Activated CD8-positive, alpha-beta memory T cell treated with anti-CD3 and anti-CD28 coated beads, Interleukin-2, amount 10 ng/mL, durations not matched to agents 7 days and 5 days (primary cell): Measurements from ENCODE around the gene SPECC1L. TPM values are rescaled to one million over a fixed set of nuclear protein-coding genes. Genes with fewer than 3 reads are reported as not detected.

ENCODE experiments used
- ATAC-seq: fragments of 150-1000 bp; cut with Tn5 transposase; one replicate; pipeline ENCODE4 v1.10.0; 2021; ENCODE audit warnings: moderate library complexity
- CTCF ChIA-PET: fragments of 350-600 bp; sonication (Branson Sonifier 250); formaldehyde crosslinking; loops from one replicate; lab custom pipeline; 2021; ENCODE audit warnings: antibody characterized with exemption; lab: Charles Lee
- DNase-seq: peaks from one replicate; pipeline ENCODE4 v3.0.0-alpha.2; 2020
- H3K27ac Mint-ChIP-seq: one replicate; pipeline ENCODE4 v1.8.0; 2021; ENCODE audit warnings: mild to moderate bottlenecking, mixed read lengths
- H3K27me3 Mint-ChIP-seq: one replicate; pipeline ENCODE4 v1.8.0; 2021; ENCODE audit warnings: mixed read lengths
- H3K36me3 Mint-ChIP-seq: one replicate; pipeline ENCODE4 v1.8.0; 2021; ENCODE audit warnings: mild to moderate bottlenecking, mixed read lengths
- H3K4me1 Mint-ChIP-seq: one replicate; pipeline ENCODE4 v1.8.0; 2021; ENCODE audit warnings: mixed read lengths
- H3K4me3 Mint-ChIP-seq: one replicate; pipeline ENCODE4 v1.8.0; 2021; ENCODE audit warnings: mild to moderate bottlenecking, moderate library complexity, mixed read lengths
- H3K9me3 Mint-ChIP-seq: one replicate; pipeline ENCODE4 v1.8.0; 2022; ENCODE audit warnings: low read depth, mixed read lengths
- total RNA-seq, 2 experiments: library from RNA; stranded (reverse); gene quantifications; one replicate each; pipeline ENCODE4 v1.2.3, GENCODE V29; 2021

The SPECC1L gene
- total RNA-seq, 2 experiments from 2014 or later = 55.3 to 57.4 TPM

GRCh38 chr22:24338726-24339451 is 68.3 kb downstream of the SPECC1L start:
- Mint-ChIP-seq H3K4me3 (no peak overlapping the region), H3K27ac (peak overlapping the region; percentile 22), H3K27me3 (no peaks in the 10 kb centered on the region), H3K4me1 (peaks cover 21% of the 10 kb centered on the region), H3K36me3 (peaks cover 37% of the 10 kb centered on the region), H3K9me3 (no peaks in the 10 kb centered on the region)
- peak; percentile 47 for ATAC-seq
- DNase-seq = no peak
- CTCF ChIA-PET = no interaction called here

- ATAC-seq = no peak
- Mint-ChIP-seq H3K27ac (no peak overlapping the region), H3K9me3 (no peaks in the 10 kb centered on the region), H3K4me1 (peaks cover 21% of the 10 kb centered on the region), H3K36me3 (peaks cover 35% of the 10 kb centered on the region), H3K4me3 (no peak overlapping the region), H3K27me3 (no peaks in the 10 kb centered on the region)
- CTCF ChIA-PET = interaction anchor here (1.5 kb wide), 1 partner anchor 163 kb away, joined by 4 read pairs; no protein-coding TSS in a partner anchor
- DNase-seq = no peak
Measured at GRCh38 chr22:24339452-24339747, 68.8 kb downstream of the SPECC1L start.

- Mint-ChIP-seq H3K27ac (no peak overlapping the region), H3K36me3 (peaks cover 28% of the 10 kb centered on the region), H3K4me3 (no peak overlapping the region), H3K4me1 (peaks cover 11% of the 10 kb centered on the region), H3K9me3 (no peaks in the 10 kb centered on the region), H3K27me3 (no peaks in the 10 kb centered on the region)
- CTCF ChIA-PET = no interaction called here
- ATAC-seq = no peak
- no peak for DNase-seq
Measured at GRCh38 chr22:24341627-24342026, 71.0 kb downstream of the SPECC1L start.

DNA sequence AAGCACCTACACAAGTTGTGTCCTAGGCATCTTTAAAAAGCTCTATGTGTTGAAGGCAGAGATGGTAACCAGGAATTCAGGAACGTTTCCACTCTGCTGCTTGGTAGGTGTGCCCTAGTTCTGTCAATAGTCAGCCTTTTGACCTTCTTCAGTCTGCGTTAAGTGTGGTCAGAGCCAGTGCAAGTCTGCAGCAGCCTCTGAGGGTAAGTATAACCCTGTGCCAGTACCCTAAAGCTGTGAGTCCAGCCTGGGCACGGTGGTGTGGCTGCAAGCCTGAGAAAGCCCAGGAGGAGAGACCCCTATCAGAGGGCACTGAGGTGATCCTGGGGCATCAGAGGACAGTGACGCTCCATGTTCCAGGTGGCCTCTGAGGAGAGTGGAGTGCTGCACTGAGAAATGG is 80.0 kb downstream of the SPECC1L start:
- no peak for ATAC-seq
- peaks cover 3% of the 10 kb centered on the region for H3K9me3 Mint-ChIP-seq
- H3K27ac Mint-ChIP-seq = no peak overlapping the region
- CTCF ChIA-PET = interaction anchor here (1.6 kb wide), 2 partner anchors 24 to 43 kb away, joined by 4 to 7 read pairs; no protein-coding TSS in a partner anchor
- no peaks in the 10 kb centered on the region for H3K27me3 Mint-ChIP-seq
- no peak overlapping the region for H3K4me3 Mint-ChIP-seq
- peaks cover 48% of the 10 kb centered on the region for H3K36me3 Mint-ChIP-seq
- H3K4me1 Mint-ChIP-seq = peaks cover 8% of the 10 kb centered on the region
- DNase-seq = no peak

DNA sequence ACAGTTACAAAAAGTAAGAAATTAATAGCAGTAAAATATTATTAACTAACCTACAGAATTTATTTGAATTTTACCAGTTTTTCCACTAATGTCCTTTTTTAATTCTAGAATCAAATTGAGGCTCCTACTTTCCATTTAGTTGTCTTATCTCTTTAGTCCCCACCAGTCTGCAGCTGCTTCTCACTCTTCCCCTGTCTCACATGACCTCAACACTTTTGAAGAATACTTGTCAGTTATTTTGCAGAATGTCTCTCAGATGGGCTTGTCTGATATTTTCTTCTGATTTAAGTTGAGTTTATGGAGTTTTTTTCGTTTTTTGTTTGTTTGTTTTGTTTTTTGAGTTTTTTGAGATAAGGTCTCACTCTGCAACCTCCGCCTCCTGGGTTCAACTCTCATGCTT is 82.5 kb downstream of the SPECC1L start:
- Mint-ChIP-seq H3K27me3 (no peaks in the 10 kb centered on the region), H3K4me3 (no peak overlapping the region), H3K9me3 (peaks cover 3% of the 10 kb centered on the region), H3K36me3 (peaks cover 46% of the 10 kb centered on the region), H3K27ac (no peak overlapping the region), H3K4me1 (peaks cover 17% of the 10 kb centered on the region)
- CTCF ChIA-PET = interaction anchor here (1.4 kb wide), 1 partner anchor 174 kb away, joined by 3 read pairs; no protein-coding TSS in a partner anchor
- no peak for DNase-seq
- ATAC-seq = no peak

GRCh38 chr22:24355574-24355973 is 84.9 kb downstream of the SPECC1L start:
- Mint-ChIP-seq H3K27me3 (no peaks in the 10 kb centered on the region), H3K36me3 (peaks cover 43% of the 10 kb centered on the region), H3K9me3 (peaks cover 3% of the 10 kb centered on the region), H3K4me3 (no peak overlapping the region), H3K27ac (peak overlapping the region; percentile 9), H3K4me1 (peaks cover 22% of the 10 kb centered on the region)
- ATAC-seq (no peak), DNase-seq (no peak)
- CTCF ChIA-PET = no interaction called here

DNA sequence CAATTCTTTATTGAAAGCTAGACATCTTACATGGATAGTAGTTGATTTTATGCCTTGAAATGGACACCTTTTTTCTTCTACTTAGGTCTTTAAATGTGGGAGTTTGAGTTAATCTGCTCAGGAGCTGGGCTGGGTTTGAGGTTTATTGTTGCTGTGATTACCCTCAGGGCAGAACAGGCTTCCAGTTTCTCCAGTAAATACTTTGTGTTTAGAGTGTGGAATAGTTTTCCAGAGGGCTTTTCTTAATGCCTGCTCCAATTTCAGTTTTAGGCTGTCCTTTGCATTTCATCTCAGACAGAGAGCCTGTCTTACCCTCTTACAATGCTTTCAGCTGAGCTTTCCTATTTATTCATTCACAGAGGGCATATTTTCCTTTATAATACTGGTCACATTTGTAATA is 86.9 kb downstream of the SPECC1L start:
- Mint-ChIP-seq H3K4me3 (no peak overlapping the region), H3K36me3 (peaks cover 49% of the 10 kb centered on the region), H3K27ac (no peak overlapping the region), H3K9me3 (peaks cover 3% of the 10 kb centered on the region), H3K4me1 (peaks cover 18% of the 10 kb centered on the region), H3K27me3 (no peaks in the 10 kb centered on the region)
- ATAC-seq = no peak
- no peak for DNase-seq
- CTCF ChIA-PET = interaction anchor here (0.7 kb wide), 1 partner anchor 139 kb away, joined by 3 read pairs; no protein-coding TSS in a partner anchor

GRCh38 chr22:24358105-24358836 is 87.6 kb downstream of the SPECC1L start:
- peaks cover 3% of the 10 kb centered on the region for H3K9me3 Mint-ChIP-seq
- ATAC-seq (no peak), DNase-seq (no peak)
- H3K27ac Mint-ChIP-seq = no peak overlapping the region
- peaks cover 18% of the 10 kb centered on the region for H3K4me1 Mint-ChIP-seq
- H3K4me3 Mint-ChIP-seq = no peak overlapping the region
- H3K27me3 Mint-ChIP-seq = no peaks in the 10 kb centered on the region
- H3K36me3 Mint-ChIP-seq = peaks cover 49% of the 10 kb centered on the region
- CTCF ChIA-PET = interaction anchor here (0.7 kb wide), 1 partner anchor 138 kb away, joined by 3 read pairs; no protein-coding TSS in a partner anchor

DNA sequence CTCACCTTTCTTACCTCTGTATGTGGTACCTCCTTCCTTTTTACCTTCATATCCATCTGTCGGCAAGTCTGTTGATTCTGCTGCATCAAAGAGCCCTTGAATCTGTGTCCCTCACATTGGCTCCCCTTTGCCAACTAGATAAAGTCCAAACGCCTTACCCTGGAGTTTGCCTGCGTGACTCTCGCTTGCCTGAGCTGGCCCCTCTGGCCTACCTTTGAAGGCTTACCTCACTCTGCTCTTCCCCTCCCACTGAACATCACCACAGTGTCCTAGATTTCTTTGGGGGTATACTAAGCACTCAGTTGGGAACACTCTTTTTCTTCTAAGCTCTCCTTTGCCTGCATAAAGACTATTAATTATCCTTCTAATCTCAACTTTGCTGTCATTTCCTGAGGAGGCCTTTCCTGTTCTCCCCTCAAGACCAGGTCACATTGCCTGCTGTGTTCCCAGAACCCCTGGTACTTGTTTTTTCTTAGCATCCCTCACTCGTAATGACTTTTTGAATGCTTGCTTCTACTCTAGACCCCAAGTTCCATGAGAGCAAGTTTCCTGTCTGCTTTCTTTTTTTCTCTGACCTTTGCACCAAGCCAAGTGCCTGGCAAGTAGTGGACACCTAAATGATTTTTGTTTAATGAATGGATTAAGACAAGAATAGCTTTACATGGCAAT is 89.0 kb downstream of the SPECC1L start:
- DNase-seq (no peak), ATAC-seq (no peak)
- Mint-ChIP-seq H3K4me3 (no peak overlapping the region), H3K4me1 (peaks cover 18% of the 10 kb centered on the region), H3K27ac (peak overlapping the region; percentile 2), H3K9me3 (no peaks in the 10 kb centered on the region), H3K36me3 (peaks cover 38% of the 10 kb centered on the region), H3K27me3 (no peaks in the 10 kb centered on the region)
- CTCF ChIA-PET = no interaction called here

DNA sequence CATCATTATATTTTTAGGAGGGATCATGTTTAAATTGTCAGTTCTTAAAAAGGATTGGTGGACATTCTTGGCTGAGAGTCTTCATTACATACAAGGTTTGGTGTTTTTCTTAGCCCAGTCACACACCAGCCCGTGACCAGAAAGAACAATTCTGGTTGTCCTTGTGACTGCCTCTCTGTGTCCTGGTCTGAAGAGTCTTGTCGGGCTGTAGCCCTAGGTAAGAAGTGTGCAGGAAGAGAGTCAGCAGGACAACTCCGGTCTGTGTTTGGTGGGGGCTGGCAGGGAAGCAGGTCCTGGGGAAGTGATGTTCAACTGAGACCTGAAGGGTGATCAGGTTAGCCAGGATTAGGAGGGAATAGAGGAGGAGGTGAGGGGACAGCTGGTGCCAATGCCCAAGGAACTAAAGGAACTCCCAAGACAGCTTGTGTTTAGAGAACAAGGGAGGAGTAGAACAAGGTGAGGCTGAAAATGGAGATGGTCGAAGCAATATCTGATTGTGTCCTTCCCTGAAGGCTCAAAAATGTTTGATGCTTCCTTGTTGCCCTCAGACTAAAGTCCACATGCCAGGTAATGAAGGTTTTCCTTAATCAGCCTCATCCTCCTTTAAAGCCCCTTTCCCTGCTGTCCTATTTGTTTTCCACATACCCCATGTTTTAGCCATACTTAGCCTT is 91.5 kb downstream of the SPECC1L start:
- Mint-ChIP-seq H3K4me3 (no peak overlapping the region), H3K27ac (no peak overlapping the region), H3K36me3 (peaks cover 43% of the 10 kb centered on the region), H3K27me3 (no peaks in the 10 kb centered on the region), H3K4me1 (peaks cover 5% of the 10 kb centered on the region), H3K9me3 (no peaks in the 10 kb centered on the region)
- CTCF ChIA-PET = interaction anchor here (0.6 to 1.4 kb wide), 2 partner anchors 36 to 60 kb away, joined by 4 to 5 read pairs; no protein-coding TSS in a partner anchor
- ATAC-seq = no peak
- no peak for DNase-seq

GRCh38 chr22:24363243-24363642 is 92.6 kb downstream of the SPECC1L start:
- no peak for DNase-seq
- H3K4me3 Mint-ChIP-seq = no peak overlapping the region
- no peak for ATAC-seq
- H3K27me3 Mint-ChIP-seq = no peaks in the 10 kb centered on the region
- peaks cover 43% of the 10 kb centered on the region for H3K36me3 Mint-ChIP-seq
- no peaks in the 10 kb centered on the region for H3K9me3 Mint-ChIP-seq
- peaks cover 5% of the 10 kb centered on the region for H3K4me1 Mint-ChIP-seq
- CTCF ChIA-PET = interaction anchor here (1.4 kb wide), 1 partner anchor 59 kb away, joined by 5 read pairs; no protein-coding TSS in a partner anchor
- no peak overlapping the region for H3K27ac Mint-ChIP-seq

GRCh38 chr22:24366701-24367100 is 96.1 kb downstream of the SPECC1L start:
- ATAC-seq (no peak), DNase-seq (no peak)
- H3K36me3 Mint-ChIP-seq = peaks cover 59% of the 10 kb centered on the region
- CTCF ChIA-PET = interaction anchor here (1.0 kb wide), 1 partner anchor 15 kb away, joined by 3 read pairs; no protein-coding TSS in a partner anchor
- no peaks in the 10 kb centered on the region for H3K4me1 Mint-ChIP-seq
- H3K4me3 Mint-ChIP-seq = no peak overlapping the region
- H3K27ac Mint-ChIP-seq = no peak overlapping the region
- no peaks in the 10 kb centered on the region for H3K9me3 Mint-ChIP-seq
- no peaks in the 10 kb centered on the region for H3K27me3 Mint-ChIP-seq

GRCh38 chr22:24367841-24368240 is 97.2 kb downstream of the SPECC1L start:
- ATAC-seq = no peak
- no peaks in the 10 kb centered on the region for H3K9me3 Mint-ChIP-seq
- no peak overlapping the region for H3K27ac Mint-ChIP-seq
- H3K4me1 Mint-ChIP-seq = no peaks in the 10 kb centered on the region
- no peak overlapping the region for H3K4me3 Mint-ChIP-seq
- CTCF ChIA-PET = interaction anchor here (0.9 to 1.0 kb wide), 2 partner anchors 16 kb away, joined by 3 read pairs; no protein-coding TSS in a partner anchor
- DNase-seq = no peak
- H3K36me3 Mint-ChIP-seq = peaks cover 59% of the 10 kb centered on the region
- H3K27me3 Mint-ChIP-seq = no peaks in the 10 kb centered on the region
